K562 (cell line): ENCODE measurements around the gene DGCR8. TPM values are rescaled to one million over a fixed set of nuclear protein-coding genes. Genes with fewer than 3 reads are reported as not detected.

ENCODE experiments used
- ATAC-seq: fragments of 200-7000 bp; cut with Tn5 transposase; 3 replicates; pipeline ENCODE4 v1.9.1; 2020; ENCODE audit warnings: moderate library complexity
- BruUV-seq: library from RNA; stranded (reverse); fragments of 400-500 nt; replicated peaks from 2 replicates; lab custom pipeline; 2021; lab: Mats Ljungman, UMichigan
- CTCF ChIA-PET: fragments of 300-600 bp; formaldehyde crosslinking; extraction: SDS; loops from one replicate; lab custom pipeline; 2021; ENCODE audit warnings: low intra/inter-chr PET ratio; lab: Yijun Ruan, JAX
- POLR2A ChIA-PET: fragments of 300-600, 350-650 bp; sonication (Branson Sonifier 250); formaldehyde crosslinking; extraction: SDS; loops from one replicate; lab custom pipeline; 2021; ENCODE audit warnings: antibody characterized with exemption, inconsistent platforms; lab: Yijun Ruan, JAX
- DNase-seq, 4 experiments: peaks; one replicate each; pipeline versions ENCODE4 v3.0.0 to v3.0.0-alpha.2; 2011 to 2018; ENCODE audit warnings: low spot score in 3 of 4, mixed read lengths in 3 of 4; ENCODE audit errors: extremely low read depth in 1 of 4
- FAIRE-seq: peaks from 2 replicates; lab custom pipeline; 2011; peaks lifted over from hg19 to GRCh38; lab: Jason Lieb, UNC
- H2AFZ ChIP-seq: 2 replicates; pipeline ENCODE4 v1.6.0; 2011; ENCODE audit warnings: low read depth, low read length, control low read depth, inconsistent platforms
- H3K27ac ChIP-seq: fragments of 200-600 bp; 3 replicates; pipeline ENCODE4 v1.8.0; 2011; ENCODE audit warnings: low read depth, mild to moderate bottlenecking, control low read depth, inconsistent platforms, low read length, moderate library complexity, mixed read lengths; ENCODE audit errors: extremely low read depth
- H3K27me3 ChIP-seq, 2 experiments: fragments of 300-600 bp in 1 of 2; 2 replicates in 1 of 2; 3 replicates in 1 of 2; pipeline versions ENCODE4 v1.6.0 to v1.8.0; 2011; ENCODE audit warnings: inconsistent platforms in 2 of 2, low read length in 2 of 2, mild to moderate bottlenecking in 1 of 2, mixed read lengths in 1 of 2, moderate library complexity in 1 of 2; ENCODE audit not compliant: control insufficient read depth in 2 of 2, insufficient read depth in 2 of 2
- H3K36me3 ChIP-seq: fragments of 300-600 bp; 3 replicates; pipeline ENCODE4 v1.8.0; 2011; ENCODE audit warnings: mild to moderate bottlenecking, low read length, inconsistent platforms; ENCODE audit not compliant: control insufficient read depth, insufficient read depth
- H3K4me1 ChIP-seq, 2 experiments: fragments of 200-600 bp in 1 of 2; replicated peaks in 1 of 2; 2 replicates in 1 of 2; 3 replicates in 1 of 2; pipeline versions ENCODE4 v1.5.1 to v1.8.0; 2011; ENCODE audit warnings: inconsistent platforms in 2 of 2, low read length in 2 of 2, mild to moderate bottlenecking in 1 of 2, mixed read lengths in 1 of 2, moderate library complexity in 1 of 2; ENCODE audit not compliant: control insufficient read depth in 2 of 2, insufficient read depth in 2 of 2
- H3K4me2 ChIP-seq: 2 replicates; pipeline ENCODE4 v1.6.1; 2011; ENCODE audit warnings: low read length, control low read depth, inconsistent platforms, mixed read lengths; ENCODE audit not compliant: insufficient read depth
- H3K4me3 ChIP-seq: fragments of 200-600 bp; sonication (generic), shearing (Covaris generic); 2 replicates; pipeline ENCODE4 v1.5.1; 2016; ENCODE audit warnings: control low read depth, inconsistent platforms
- H3K79me2 ChIP-seq: fragments of 200-600 bp; 3 replicates; pipeline ENCODE4 v1.8.0; 2011; ENCODE audit warnings: low read length, inconsistent platforms; ENCODE audit not compliant: control insufficient read depth, insufficient read depth
- H3K9ac ChIP-seq, 2 experiments: 2 replicates each; pipeline versions ENCODE4 v1.6.0 to v1.6.1; 2011; ENCODE audit warnings: low read depth in 2 of 2, low read length in 2 of 2, control low read depth in 1 of 2, inconsistent platforms in 1 of 2, mild to moderate bottlenecking in 1 of 2, mixed read lengths in 1 of 2; ENCODE audit not compliant: insufficient read depth in 1 of 2
- H3K9me1 ChIP-seq: one replicate; pipeline ENCODE4 v1.6.0; 2011; ENCODE audit warnings: inconsistent platforms, mild to moderate bottlenecking, low read length, moderate library complexity; ENCODE audit not compliant: control insufficient read depth, insufficient read depth
- H3K9me3 ChIP-seq: replicated peaks from 2 replicates; pipeline ENCODE4 v1.5.1; 2011; ENCODE audit warnings: low read depth, low read length, inconsistent platforms; ENCODE audit not compliant: control insufficient read depth, insufficient read depth
- H4K20me1 ChIP-seq: replicated peaks from 2 replicates; pipeline ENCODE4 v1.6.1; 2011; ENCODE audit warnings: low read length, inconsistent platforms, mixed read lengths; ENCODE audit not compliant: control insufficient read depth, insufficient read depth
- CAMTA2 ChIP-seq: fragments of 250-450 bp; sonication (Bioruptor Pico); conservative IDR thresholded peaks from 2 replicates; pipeline ENCODE4 v1.5.1; 2022
- FOXO4 ChIP-seq: fragments of 450-650 bp; formaldehyde crosslinking; IDR thresholded peaks from 2 replicates; pipeline ENCODE4 v1.4.0; 2020; ENCODE audit warnings: mild to moderate bottlenecking, moderate library complexity
- KDM2B ChIP-seq: fragments of 250-450 bp; sonication (Bioruptor Pico); IDR thresholded peaks from 2 replicates; pipeline ENCODE4 v1.8.0; 2021; ENCODE audit warnings: mild to moderate bottlenecking, moderate library complexity
- TCF7 ChIP-seq: sonication (generic); IDR thresholded peaks from 2 replicates; pipeline ENCODE4 v1.6.1; 2016; ENCODE audit warnings: antibody characterized with exemption, borderline replicate concordance
- WHSC1 ChIP-seq: IDR thresholded peaks from one replicate; pipeline ENCODE4 v1.6.1; 2012; ENCODE audit warnings: low read length, control low read depth, inconsistent platforms
- YBX1 ChIP-seq: fragments of 450-650 bp; IDR thresholded peaks from 2 replicates; pipeline ENCODE4 v1.7.1; 2016; ENCODE audit warnings: mild to moderate bottlenecking
- ZNF239 ChIP-seq: fragments of 250-450 bp; sonication (Bioruptor Pico); IDR thresholded peaks from 2 replicates; pipeline ENCODE4 v1.4.0; 2020; ENCODE audit warnings: mild to moderate bottlenecking
- WGBS: fragments of 100-300 bp; shearing (Covaris generic); methylation state at CpG from one replicate; pipeline ENCODE4 v1.1.6; 2016; ENCODE audit warnings: low coverage, mixed read lengths; ENCODE audit not compliant: insufficient coverage; ENCODE audit errors: missing lambda C conversion rate; 5-methylcytosine and 5-hydroxymethylcytosine counted together
- in situ Hi-C: fragments of 300-500 bp; cut with MboI; formaldehyde crosslinking; loops from 4 replicates; pipeline ENCODE4 v1.15.0; 2018; ENCODE audit warnings: inconsistent platforms, mixed read lengths
- intact Hi-C: fragments of 100-400 bp; cut with micrococcal nuclease; formaldehyde crosslinking; loops from 2 replicates; pipeline ENCODE4 v1.14.2; 2022
- polyA plus RNA-seq, 8 experiments: library from polyadenylated mRNA; depleted of rRNA in 4 of 8; stranded (reverse) in 5 of 8; unstranded in 3 of 8; fragments of >200 nt; fragmentation: Nextera tagmentation in 2 of 8; fragmentation: Illumina TruSeq in 1 of 8; extraction: Ambion mirVana in 2 of 8; extraction: Trizol in 1 of 8; gene quantifications; 2 replicates each; pipeline versions ENCODE4 v1.2.1 to v1.2.3, GENCODE V29; 2011 to 2014; ENCODE audit warnings: inconsistent platforms in 1 of 8, missing spikeins in 1 of 8
- total RNA-seq, 7 experiments: library from RNA; depleted of rRNA in 6 of 7; stranded (reverse); fragments of >200 nt in 6 of 7; fragmentation: Illumina TruSeq in 2 of 7; extraction: Trizol in 2 of 7; gene quantifications; 2 replicates each; pipeline versions ENCODE4 v1.2.1 to v1.2.3, GENCODE V29; 2011 to 2021; ENCODE audit warnings: low replicate concordance in 1 of 7

Gene DGCR8
- total and polyA plus RNA-seq, 9 of the 15 experiments (the other 6 are each of a cell fraction or from before 2014, with no cell fraction given): 5.9 to 144 (median 80.1) TPM

DNA sequence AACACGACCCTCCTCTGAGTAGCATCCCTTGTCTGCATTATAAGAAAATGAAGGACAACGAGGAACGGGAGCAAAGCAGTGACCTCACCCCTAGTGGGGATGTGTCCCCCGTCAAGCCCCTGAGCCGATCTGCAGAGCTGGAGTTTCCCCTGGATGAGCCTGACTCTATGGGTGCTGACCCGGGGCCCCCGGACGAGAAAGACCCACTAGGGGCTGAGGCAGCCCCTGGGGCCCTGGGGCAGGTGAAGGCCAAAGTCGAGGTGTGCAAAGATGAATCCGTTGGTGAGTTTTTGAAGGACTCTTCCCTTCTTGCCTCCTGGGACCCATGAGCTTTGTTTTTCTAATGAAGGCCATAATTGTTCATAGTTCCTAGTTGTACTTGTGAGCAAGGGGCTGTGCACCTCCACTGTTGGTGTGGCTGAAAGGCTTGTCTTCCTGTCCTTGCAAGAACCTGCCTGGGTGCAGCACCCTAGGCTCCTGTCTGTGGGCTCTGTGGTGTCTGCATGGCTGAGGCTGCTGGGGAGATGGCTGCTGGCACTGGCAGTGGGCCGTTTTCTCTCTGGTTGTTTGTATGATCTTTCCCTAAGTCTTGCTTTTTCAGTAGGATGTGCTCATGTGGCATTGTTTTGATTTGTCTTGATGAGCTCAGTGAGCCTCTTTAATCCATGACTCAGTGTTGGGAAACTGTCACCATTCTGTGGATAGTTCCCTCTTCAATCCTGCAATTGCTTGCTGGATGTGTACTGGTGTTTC, 10.1 kb downstream of the DGCR8 start:
- TF ChIP-seq KDM2B (CRISPR knock-in tag) (peak; percentile 6; the same call in 1 of the 2 replicates), ZNF239 (CRISPR knock-in tag) (no peak), CAMTA2 (CRISPR knock-in tag) (0 out of 2 replicates have a peak, but pooled peaks have one; percentile 35), TCF7 (no peak), FOXO4 (no peak), WHSC1 (peak; percentile 84), YBX1 (no peak)
- ATAC-seq (no peak), FAIRE-seq (no peak), DNase-seq (no peak)
- BruUV-seq: no TSS peak
- intact Hi-C loops (no loop called here), in situ Hi-C loops (loop anchor here (5.0 kb wide), 1 partner anchor 118 kb away; no protein-coding TSS in a partner anchor)
- Histone ChIP-seq H3K27me3 (no peaks in the 10 kb centered on the region), H3K4me2 (no peak overlapping the region), H3K79me2 (peaks cover 71% of the 10 kb centered on the region), H4K20me1 (peaks cover 10% of the 10 kb centered on the region; the same call in 1 of the 2 replicates), H3K9me3 (no peaks in the 10 kb centered on the region), H3K36me3 (peaks cover 99% of the 10 kb centered on the region), H3K9me1 (no peaks in the 10 kb centered on the region), H3K9ac (peak overlapping the region in 1 of 2 experiments; percentile 13; a peak in 1 of 4 replicates), H2AFZ (no peak overlapping the region), H3K4me1 (peaks cover 5 to 17% of the 10 kb centered on the region in 2 experiments), H3K4me3 (no peak overlapping the region), H3K27ac (no peak overlapping the region)
- ChIA-PET POLR2A (interaction anchor here (0.7 to 19.4 kb wide), 9 partner anchors 7 to 452 kb away, joined by 3 to 513 read pairs (median 3); partner anchors contain the start of genes DGCR8, RANBP1 and TRMT2A), CTCF (no interaction called here)
- 94% methylated on average over 11 of the region's 11 CpGs for WGBS
